HG02610 (cell line): ENCODE measurements around the gene DOC2B.

Experiments
- ATAC-seq: cut with Tn5 transposase; IDR thresholded peaks from one replicate; pipeline ENCODE4 v1.9.1; 2021; ENCODE audit warnings: mild to moderate bottlenecking, moderate library complexity; ENCODE audit not compliant: unreplicated experiment

Gene DOC2B

GRCh38 chr17:164303-165235 is 16.9 kb downstream of the DOC2B start:
- ATAC-seq, result no peak

- ATAC-seq, result no peak
Measured at GRCh38 chr17:163514-164098, 17.8 kb downstream of the DOC2B start.

GRCh38 chr17:162689-163088 is 18.8 kb downstream of the DOC2B start:
- ATAC-seq, result no peak

GRCh38 chr17:161481-161880 is 20.0 kb downstream of the DOC2B start:
- ATAC-seq, result no peak

GRCh38 chr17:160336-160735 is 21.1 kb downstream of the DOC2B start:
- no peak for ATAC-seq

GRCh38 chr17:159609-160008 is 21.8 kb downstream of the DOC2B start:
- ATAC-seq, result no peak

- no peak for ATAC-seq
Measured at GRCh38 chr17:158379-158778, 23.1 kb downstream of the DOC2B start.

GRCh38 chr17:157901-158300 is 23.5 kb downstream of the DOC2B start:
- no peak for ATAC-seq

- ATAC-seq, result no peak
Measured at GRCh38 chr17:156946-157345, 24.5 kb downstream of the DOC2B start.

- ATAC-seq, result no peak
Measured at GRCh38 chr17:156094-156621, 25.3 kb downstream of the DOC2B start.

- ATAC-seq, result no peak
Measured at GRCh38 chr17:155576-155975, 25.9 kb downstream of the DOC2B start.

- no peak for ATAC-seq
Measured at GRCh38 chr17:153851-154250, 27.6 kb downstream of the DOC2B start.

GRCh38 chr17:152860-153420 is 28.5 kb downstream of the DOC2B start:
- no peak for ATAC-seq

GRCh38 chr17:151886-152859 is 29.3 kb downstream of the DOC2B start:
- no peak for ATAC-seq

- ATAC-seq, result no peak
Measured at GRCh38 chr17:151004-151403, 30.4 kb downstream of the DOC2B start.

GRCh38 chr17:149897-150584 is 31.4 kb downstream of the DOC2B start:
- no peak for ATAC-seq

- no peak for ATAC-seq
Measured at GRCh38 chr17:149231-149630, 32.2 kb downstream of the DOC2B start.

- ATAC-seq, result no peak
Measured at GRCh38 chr17:148757-149156, 32.7 kb downstream of the DOC2B start.

- no peak for ATAC-seq
Measured at GRCh38 chr17:147796-148740, 33.4 kb downstream of the DOC2B start.
